Measurements from ENCODE around the gene STARD7. TPM values are rescaled to one million over a fixed set of nuclear protein-coding genes. Genes with fewer than 3 reads are reported as not detected.

The STARD7 gene
- polyA plus RNA-seq, 1 donor (not counting 4 experiments of a cell fraction or from before 2014, with no cell fraction given), result 73.4 TPM

GRCh38 chr2:96197546-96198255 lies 10.9 kb downstream of the STARD7 start:
- peaks cover 2% of the 10 kb centered on the region for H4K20me1 ChIP-seq (ENCODE audit: control insufficient read depth, extremely low read depth, insufficient read depth, low read length)
- dilution Hi-C loops (cut with MboI; ENCODE audit: extremely low pct_ligation_motif_present, low sequenced_read_pairs), result no loop called here

GRCh38 chr2:96195410-96196066 lies 13.1 kb downstream of the STARD7 start:
- no peak overlapping the region for H3K4me3 ChIP-seq (ENCODE audit: control insufficient read depth in 2 of 3, extremely low read depth in 1 of 3, insufficient read depth in 2 of 3, low read depth in 1 of 3, low read length in 3 of 3)
- H3K4me1 ChIP-seq (ENCODE audit: control insufficient read depth, extremely low read depth, insufficient read depth, low read length), result peaks cover 11% of the 10 kb centered on the region
- DNase-seq (ENCODE audit: low read depth, low spot score), result no peak
- no peak overlapping the region for H3K27ac ChIP-seq (ENCODE audit: control insufficient read depth, insufficient read depth, low read length)
- H3K79me2 ChIP-seq (ENCODE audit: control insufficient read depth, insufficient read depth, low read length), result peaks cover 65% of the 10 kb centered on the region
- no peaks in the 10 kb centered on the region for H4K20me1 ChIP-seq (ENCODE audit: control insufficient read depth, extremely low read depth, insufficient read depth, low read length)
- peaks cover 18 to 19% of the 10 kb centered on the region in 2 experiments for H3K36me3 ChIP-seq (ENCODE audit: control insufficient read depth in 2 of 2, extremely low read depth in 1 of 2, insufficient read depth in 2 of 2, low read length in 2 of 2)
- H3K4me2 ChIP-seq (ENCODE audit: control insufficient read depth, extremely low read depth, insufficient read depth, low read depth, low read length), result no peak overlapping the region
- no peak overlapping the region for H2AFZ ChIP-seq (ENCODE audit: control insufficient read depth, low read length)
- H3K9me1 ChIP-seq (ENCODE audit: control insufficient read depth, extremely low read depth, insufficient read depth, low read length), result no peaks in the 10 kb centered on the region
- FAIRE-seq, result no peak
- H3K9ac ChIP-seq (ENCODE audit: control insufficient read depth, extremely low read depth, insufficient read depth, low read length), result no peak overlapping the region
- no peak for TF ChIP-seq EZH2 (IDR thresholded peaks at IDR 0.05; ENCODE audit: low read length)
- no peak for TF ChIP-seq CTCF (optimal IDR thresholded peaks at IDR 0.05 in 1 of 3, IDR thresholded peaks at IDR 0.05 in 1 of 3, conservative IDR thresholded peaks at IDR 0.05 in 1 of 3; ENCODE audit: extremely low read depth in 1 of 3, insufficient read depth in 2 of 3, low read length in 3 of 3)
- H3K9me3 ChIP-seq (ENCODE audit: control insufficient read depth, low read depth, low read length), result no peaks in the 10 kb centered on the region
- no peaks in the 10 kb centered on the region for H3K27me3 ChIP-seq (ENCODE audit: control insufficient read depth, extremely low read depth, insufficient read depth, low read length)
- dilution Hi-C loops (cut with MboI; ENCODE audit: extremely low pct_ligation_motif_present, low sequenced_read_pairs), result no loop called here

More at GRCh38 chr2:96197546-96198255, 10.9 kb downstream of the STARD7 start:
- no peak for DNase-seq (ENCODE audit: low read depth, low spot score)
- Histone ChIP-seq H3K4me1 (ENCODE audit: control insufficient read depth, extremely low read depth, insufficient read depth, low read length) (peaks cover 21% of the 10 kb centered on the region), H3K9me3 (ENCODE audit: control insufficient read depth, low read depth, low read length) (no peaks in the 10 kb centered on the region), H3K27me3 (ENCODE audit: control insufficient read depth, extremely low read depth, insufficient read depth, low read length) (no peaks in the 10 kb centered on the region), H3K36me3 (ENCODE audit: control insufficient read depth in 2 of 2, extremely low read depth in 1 of 2, insufficient read depth in 2 of 2, low read length in 2 of 2) (peaks cover 8 to 11% of the 10 kb centered on the region in 2 experiments), H3K9me1 (ENCODE audit: control insufficient read depth, extremely low read depth, insufficient read depth, low read length) (no peaks in the 10 kb centered on the region), H3K79me2 (ENCODE audit: control insufficient read depth, insufficient read depth, low read length) (peaks cover 87% of the 10 kb centered on the region), H3K27ac (ENCODE audit: control insufficient read depth, insufficient read depth, low read length) (no peak overlapping the region), H3K4me3 (ENCODE audit: control insufficient read depth in 2 of 3, extremely low read depth in 1 of 3, insufficient read depth in 2 of 3, low read depth in 1 of 3, low read length in 3 of 3) (peak overlapping the region in 1 of 3 experiments; percentile 34), H3K9ac (ENCODE audit: control insufficient read depth, extremely low read depth, insufficient read depth, low read length) (no peak overlapping the region), H3K4me2 (ENCODE audit: control insufficient read depth, extremely low read depth, insufficient read depth, low read depth, low read length) (peak overlapping the region; percentile 41), H2AFZ (ENCODE audit: control insufficient read depth, low read length) (no peak overlapping the region)
- TF ChIP-seq EZH2 (IDR thresholded peaks at IDR 0.05; ENCODE audit: low read length) (no peak), CTCF (optimal IDR thresholded peaks at IDR 0.05 in 1 of 3, IDR thresholded peaks at IDR 0.05 in 1 of 3, conservative IDR thresholded peaks at IDR 0.05 in 1 of 3; ENCODE audit: extremely low read depth in 1 of 3, insufficient read depth in 2 of 3, low read length in 3 of 3) (no peak)
- FAIRE-seq, result no peak
